NCI-H1930 (cell line): ENCODE results near the gene STK36.

Experiments used
- DNase-seq, 2 experiments: peaks; one replicate each; lab custom pipeline; 2025; lab: John Stamatoyannopoulos, UW

Gene STK36

DNA sequence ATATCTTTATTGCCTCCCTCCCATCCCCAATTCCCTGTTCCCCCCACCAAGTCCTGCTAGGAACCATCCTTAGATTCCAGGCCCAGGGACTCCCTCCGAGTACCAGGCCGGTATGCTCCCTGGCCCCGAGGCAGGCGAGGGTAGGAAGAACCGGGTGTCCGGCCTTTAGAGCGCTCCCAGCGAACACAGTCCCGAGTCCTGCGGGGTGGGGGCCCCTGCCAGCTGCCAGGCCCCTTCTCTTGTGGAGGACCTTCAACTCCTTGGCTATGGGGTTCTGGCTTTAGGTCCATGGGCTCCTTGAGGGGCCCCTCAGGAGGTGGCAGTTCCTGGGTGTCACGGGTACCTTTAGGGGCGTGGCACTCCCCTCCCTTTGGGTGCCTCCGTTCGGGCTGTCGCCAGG is 8.0 kb upstream of the STK36 start:
- no peak for DNase-seq

DNA sequence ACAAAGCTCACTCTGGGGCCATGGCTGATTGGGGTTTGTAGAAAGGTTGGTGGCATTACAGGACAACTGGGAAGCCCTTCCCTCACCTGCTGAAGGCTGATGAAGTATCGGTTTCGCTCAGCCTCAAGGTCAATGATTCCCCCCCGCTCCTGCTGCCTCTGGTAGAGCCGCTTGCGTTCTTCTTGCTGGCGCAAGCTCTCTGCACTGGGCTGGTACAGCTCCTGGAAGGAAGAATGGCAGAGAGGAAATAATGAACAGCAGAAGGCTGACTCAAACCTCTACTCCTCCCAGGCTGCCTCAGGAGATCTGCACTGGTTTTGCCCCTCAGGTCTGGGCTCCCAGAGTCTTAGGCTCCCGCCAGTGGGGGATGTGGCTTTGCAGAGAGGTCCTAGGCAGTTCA is 7.2 kb upstream of the STK36 start:
- no peak for DNase-seq

- no peak for DNase-seq
Observed at GRCh38 chr2:218671097-218671653, 711 bp upstream of the STK36 start.

DNA sequence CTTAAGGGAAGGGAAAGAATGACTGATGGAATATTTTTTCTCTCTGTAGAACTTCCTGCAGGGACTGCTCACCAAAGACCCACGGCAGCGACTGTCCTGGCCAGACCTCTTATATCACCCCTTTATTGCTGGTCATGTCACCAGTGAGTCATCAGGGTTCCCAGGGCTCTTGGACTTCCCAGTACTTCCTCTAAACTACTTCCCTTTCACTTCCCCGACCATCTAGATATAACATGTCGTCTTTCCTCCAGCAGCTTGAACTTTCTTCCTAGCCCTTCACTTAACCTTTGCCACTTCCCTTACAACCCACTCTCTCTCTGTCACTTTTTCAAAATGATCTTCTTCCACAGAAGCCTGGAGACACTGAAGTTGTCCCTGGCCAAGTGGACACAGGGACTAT is 7.2 kb downstream of the STK36 start:
- no peak for DNase-seq

- DNase-seq, result no peak
Observed at GRCh38 chr2:218680061-218680460, 8.2 kb downstream of the STK36 start.

- peak in 1 of 2 experiments; percentile 12 for DNase-seq
Observed at GRCh38 chr2:218687400-218688060, 15.6 kb downstream of the STK36 start.

GRCh38 chr2:218691234-218691633 is 19.3 kb downstream of the STK36 start:
- no peak for DNase-seq

DNA sequence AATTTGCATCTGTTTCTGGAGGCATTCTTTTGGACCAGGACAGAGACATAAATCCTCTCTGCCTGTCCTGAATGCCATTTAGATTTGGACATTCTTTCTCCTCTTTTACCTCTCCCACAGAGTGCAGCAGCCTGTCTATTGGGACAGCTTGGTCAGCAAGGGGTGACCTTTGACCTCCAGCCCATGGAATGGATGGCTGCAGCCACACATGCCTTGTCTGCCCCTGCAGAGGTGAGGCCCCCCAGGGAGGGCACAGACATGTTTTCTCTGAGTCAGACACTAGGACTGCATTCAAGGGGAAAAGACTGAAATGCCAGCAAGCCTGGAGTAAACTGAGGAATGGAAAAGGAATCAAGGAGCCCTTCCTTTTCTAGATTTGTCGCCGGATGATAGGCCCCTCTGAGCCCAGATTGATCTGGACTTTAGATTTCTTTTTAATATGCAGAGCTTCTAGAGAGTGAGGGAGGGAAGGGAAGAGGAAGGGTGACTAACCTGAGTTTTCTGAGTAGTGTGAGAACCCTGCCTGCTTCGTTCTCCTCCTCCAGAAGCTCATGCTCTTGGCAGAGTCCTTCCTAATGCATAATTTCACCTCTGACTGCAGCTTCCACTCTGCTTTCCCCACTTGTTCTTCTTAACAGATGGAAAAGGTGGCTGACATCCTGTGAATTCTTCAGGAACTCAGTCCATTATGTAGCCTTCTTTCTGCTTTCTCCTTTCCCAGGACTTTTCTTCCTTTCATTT is 22.7 kb downstream of the STK36 start:
- no peak for DNase-seq

DNA sequence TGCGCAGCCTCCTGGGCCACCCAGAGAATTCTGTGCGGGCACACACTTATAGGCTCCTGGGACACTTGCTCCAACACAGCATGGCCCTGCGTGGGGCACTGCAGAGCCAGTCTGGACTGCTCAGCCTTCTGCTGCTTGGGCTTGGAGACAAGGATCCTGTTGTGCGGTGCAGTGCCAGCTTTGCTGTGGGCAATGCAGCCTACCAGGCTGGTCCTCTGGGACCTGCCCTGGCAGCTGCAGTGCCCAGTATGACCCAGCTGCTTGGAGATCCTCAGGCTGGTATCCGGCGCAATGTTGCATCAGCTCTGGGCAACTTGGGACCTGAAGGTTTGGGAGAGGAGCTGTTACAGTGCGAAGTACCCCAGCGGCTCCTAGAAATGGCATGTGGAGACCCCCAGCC is 27.0 kb downstream of the STK36 start:
- DNase-seq, result no peak

GRCh38 chr2:218701806-218702205 is 29.9 kb downstream of the STK36 start:
- DNase-seq, result no peak

GRCh38 chr2:218703341-218703740 is 31.5 kb downstream of the STK36 start:
- DNase-seq, result no peak

DNA sequence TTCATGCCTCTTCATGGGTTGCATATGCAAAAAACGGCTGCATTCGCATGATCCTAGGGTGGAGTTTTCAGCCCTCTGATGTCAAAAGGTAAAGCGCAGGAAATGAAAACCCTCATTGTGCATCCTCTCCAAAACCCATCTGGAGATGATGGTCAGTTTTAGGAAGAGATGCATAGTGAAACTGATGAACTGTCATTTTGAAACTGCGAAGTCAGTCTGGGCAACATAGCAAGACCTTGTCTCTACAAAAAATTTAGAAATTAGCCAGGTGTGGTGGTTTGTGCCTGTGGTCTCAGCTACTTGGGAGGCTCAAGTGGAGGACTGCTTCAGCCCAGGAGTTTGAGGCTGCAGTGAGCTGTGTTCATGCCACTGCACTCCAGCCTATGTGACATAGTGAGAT is 36.2 kb downstream of the STK36 start:
- no peak for DNase-seq

GRCh38 chr2:218709908-218710307 is 38.0 kb downstream of the STK36 start:
- DNase-seq, result no peak

GRCh38 chr2:218710334-218710686 is 38.4 kb downstream of the STK36 start:
- peak in 1 of 2 experiments; percentile 20 for DNase-seq

GRCh38 chr2:218710687-218711549 is 39.0 kb downstream of the STK36 start, which contains the start of gene TTLL4:
TSS of gene TTLL4 (plus strand) at chr2:218710835. CDS start at chr2:218737677, 26,842 bp downstream.
- DNase-seq, result peak; percentile 95 to 96

DNA sequence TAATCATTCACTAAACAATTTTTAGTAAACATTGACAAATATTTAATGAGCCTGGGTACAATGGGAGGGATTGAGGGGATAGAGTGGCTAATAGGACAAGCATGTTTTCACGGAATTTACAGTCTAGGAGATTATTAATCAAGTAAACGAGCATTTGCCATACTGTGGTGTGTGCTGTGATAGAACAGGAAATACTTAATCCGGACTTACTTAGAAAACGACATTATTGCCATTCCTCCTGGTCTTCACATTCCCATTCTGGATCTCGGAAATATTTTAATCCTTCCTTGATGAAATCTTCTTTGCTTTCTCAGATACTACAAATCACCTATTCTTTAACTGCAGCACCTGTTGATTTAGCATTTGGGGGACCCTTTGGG is 39.7 kb downstream of the STK36 start:
- DNase-seq, result no peak

GRCh38 chr2:218713922-218714321 is 42.0 kb downstream of the STK36 start:
- DNase-seq, result no peak

DNA sequence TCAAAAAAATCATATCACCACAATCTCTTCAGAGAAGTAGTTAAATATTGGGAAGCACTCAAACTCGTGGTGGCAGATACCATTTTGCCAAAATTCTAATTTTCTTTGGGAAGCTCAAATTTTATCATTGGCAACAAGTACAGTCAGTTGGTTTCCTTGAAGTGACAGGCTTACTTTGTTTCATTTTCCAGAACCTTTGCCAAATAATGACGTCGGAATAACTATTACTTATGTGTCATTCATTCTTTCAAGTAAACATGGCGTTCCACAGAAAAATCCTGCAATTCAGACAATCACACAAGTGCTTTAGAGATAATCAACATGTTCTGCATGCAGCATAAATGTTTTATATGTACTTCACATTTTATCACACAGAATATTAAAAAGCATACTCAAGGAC is 44.2 kb downstream of the STK36 start:
- DNase-seq, result no peak

DNA sequence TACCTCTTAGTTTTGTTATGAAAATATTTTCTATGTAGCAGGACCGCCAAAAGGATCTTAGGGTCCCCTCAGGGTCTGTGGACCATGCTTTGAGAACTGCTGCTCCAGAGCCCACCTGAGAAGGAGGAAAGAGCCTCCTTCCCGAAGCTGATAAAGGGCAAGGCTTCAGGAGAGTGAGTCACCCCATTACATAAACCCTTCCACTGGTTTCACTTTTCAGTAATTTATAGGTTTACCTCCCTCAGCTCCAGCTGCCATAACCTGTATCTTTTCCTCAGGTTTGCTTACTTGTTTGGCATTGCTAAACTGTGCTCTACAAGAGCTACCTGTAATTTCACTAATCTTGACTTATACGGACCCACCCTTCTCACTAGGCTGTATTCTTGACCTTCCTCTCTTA is 45.4 kb downstream of the STK36 start:
- DNase-seq, result no peak

DNA sequence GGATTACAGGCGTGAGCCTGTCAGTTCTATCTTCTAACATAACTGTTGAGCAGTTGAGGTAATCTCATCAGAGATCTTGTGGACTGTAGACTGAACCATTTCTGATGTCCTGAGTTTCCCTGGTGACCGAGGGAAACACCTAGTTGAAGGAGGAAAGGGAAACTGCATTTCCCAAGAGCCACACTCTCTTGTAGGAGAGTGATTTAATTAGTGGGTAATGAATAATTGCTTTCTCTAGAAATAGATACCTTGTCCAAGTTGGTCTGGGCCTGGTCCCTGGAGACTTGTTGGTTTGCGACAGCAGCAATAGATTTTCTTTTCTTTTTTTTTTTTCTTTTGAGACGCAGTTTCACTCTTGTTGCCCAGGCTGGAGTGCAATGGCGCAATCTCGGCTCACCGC is 46.2 kb downstream of the STK36 start:
- DNase-seq, result no peak

DNA sequence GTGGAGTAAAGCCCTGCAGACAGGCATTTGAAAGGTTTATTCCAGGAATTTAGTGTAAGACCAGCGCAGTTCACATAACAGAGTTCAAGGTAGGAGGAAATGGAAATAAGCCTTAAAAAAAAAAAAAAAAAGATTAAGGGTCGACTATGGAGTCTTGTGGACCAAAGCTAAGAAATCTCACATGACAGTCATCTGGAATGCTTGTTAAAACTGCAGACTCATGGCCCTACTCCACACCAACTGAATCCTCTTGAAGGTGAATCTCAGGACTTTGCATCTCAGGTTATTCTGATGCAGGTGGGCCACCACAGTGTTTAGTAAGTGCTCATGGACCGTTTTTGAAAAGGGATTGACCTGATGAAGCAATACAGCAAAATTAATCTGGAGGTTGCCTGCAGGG is 47.6 kb downstream of the STK36 start:
- no peak for DNase-seq
